ENCODE measurements around the gene MAPK14. TPM values are rescaled to one million over a fixed set of nuclear protein-coding genes. Genes with fewer than 3 reads are reported as not detected.

Gene MAPK14
- total RNA-seq, 1 experiment from 2014 or later, result 60.4 TPM

GRCh38 chr6:36075656-36076055, 48.0 kb downstream of the MAPK14 start:
- POLR2A ChIA-PET (ENCODE audit: unreplicated experiment), result interaction anchor here (0.8 kb wide), 1 partner anchor 18 kb away, joined by 8 read pairs; no protein-coding TSS in a partner anchor
- intact Hi-C loops (cut with micrococcal nuclease; ENCODE audit: unreplicated experiment), result no loop called here
- CTCF ChIA-PET, result no interaction called here
- Histone ChIP-seq H3K27ac (no peak overlapping the region), H3K27me3 (ENCODE audit: insufficient read depth, low read depth) (no peaks in the 10 kb centered on the region), H3F3A (ENCODE audit: insufficient read depth, low read depth) (peaks cover 8% of the 10 kb centered on the region; the same call in 1 of the 2 replicates), H3K9me3 (ENCODE audit: insufficient read depth, low read depth) (no peaks in the 10 kb centered on the region), H4K20me1 (ENCODE audit: insufficient read depth) (0 out of 2 replicates have a peak, but pooled peaks cover 7% of the 10 kb centered on the region), H3K4me1 (replicated peaks; ENCODE audit: insufficient read depth) (no peaks in the 10 kb centered on the region), H2AFZ (no peak overlapping the region), H3K9me2 (ENCODE audit: insufficient read depth) (no peaks in the 10 kb centered on the region), H3K4me2 (no peak overlapping the region), H3K4me3 (no peak overlapping the region), H3K36me3 (ENCODE audit: low read depth) (peaks cover 30% of the 10 kb centered on the region), H3K79me2 (ENCODE audit: low read depth) (peaks cover 20% of the 10 kb centered on the region)
- BruUV-seq (replicated peaks), result no TSS peak
- DNase-seq, result no peak
- TF ChIP-seq, protein P1, sequence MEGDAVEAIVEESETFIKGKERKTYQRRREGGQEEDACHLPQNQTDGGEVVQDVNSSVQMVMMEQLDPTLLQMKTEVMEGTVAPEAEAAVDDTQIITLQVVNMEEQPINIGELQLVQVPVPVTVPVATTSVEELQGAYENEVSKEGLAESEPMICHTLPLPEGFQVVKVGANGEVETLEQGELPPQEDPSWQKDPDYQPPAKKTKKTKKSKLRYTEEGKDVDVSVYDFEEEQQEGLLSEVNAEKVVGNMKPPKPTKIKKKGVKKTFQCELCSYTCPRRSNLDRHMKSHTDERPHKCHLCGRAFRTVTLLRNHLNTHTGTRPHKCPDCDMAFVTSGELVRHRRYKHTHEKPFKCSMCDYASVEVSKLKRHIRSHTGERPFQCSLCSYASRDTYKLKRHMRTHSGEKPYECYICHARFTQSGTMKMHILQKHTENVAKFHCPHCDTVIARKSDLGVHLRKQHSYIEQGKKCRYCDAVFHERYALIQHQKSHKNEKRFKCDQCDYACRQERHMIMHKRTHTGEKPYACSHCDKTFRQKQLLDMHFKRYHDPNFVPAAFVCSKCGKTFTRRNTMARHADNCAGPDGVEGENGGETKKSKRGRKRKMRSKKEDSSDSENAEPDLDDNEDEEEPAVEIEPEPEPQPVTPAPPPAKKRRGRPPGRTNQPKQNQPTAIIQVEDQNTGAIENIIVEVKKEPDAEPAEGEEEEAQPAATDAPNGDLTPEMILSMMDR (conservative IDR thresholded peaks at IDR 0.05), result 0 out of 2 replicates have a peak, but pooled peaks have one; percentile 28
- no peak for TF ChIP-seq EZH2 (IDR thresholded peaks at IDR 0.05; ENCODE audit: low read depth)

- peaks cover 8% of the 10 kb centered on the region; the same call in 1 of the 2 replicates for H3F3A ChIP-seq (ENCODE audit: insufficient read depth, low read depth)
- H3K9me3 ChIP-seq (ENCODE audit: insufficient read depth, low read depth), result no peaks in the 10 kb centered on the region
- ChIA-PET POLR2A (ENCODE audit: unreplicated experiment) (interaction anchor here (0.8 kb wide), 1 partner anchor 19 kb away, joined by 8 read pairs; no protein-coding TSS in a partner anchor), CTCF (no interaction called here)
- no peaks in the 10 kb centered on the region for H3K9me2 ChIP-seq (ENCODE audit: insufficient read depth)
- H3K4me2 ChIP-seq, result no peak overlapping the region
- H3K4me3 ChIP-seq, result no peak overlapping the region
- TF ChIP-seq EZH2 (IDR thresholded peaks at IDR 0.05; ENCODE audit: low read depth), result no peak
- TF ChIP-seq, protein P1 (conservative IDR thresholded peaks at IDR 0.05), result no peak
- H3K27ac ChIP-seq, result no peak overlapping the region
- H3K79me2 ChIP-seq (ENCODE audit: low read depth), result peaks cover 14% of the 10 kb centered on the region
- H2AFZ ChIP-seq, result no peak overlapping the region
- intact Hi-C loops (cut with micrococcal nuclease; ENCODE audit: unreplicated experiment), result no loop called here
- peaks cover 36% of the 10 kb centered on the region for H3K36me3 ChIP-seq (ENCODE audit: low read depth)
- 0 out of 2 replicates have a peak, but pooled peaks cover 7% of the 10 kb centered on the region for H4K20me1 ChIP-seq (ENCODE audit: insufficient read depth)
- H3K4me1 ChIP-seq (replicated peaks; ENCODE audit: insufficient read depth), result no peaks in the 10 kb centered on the region
- no peak for DNase-seq
- BruUV-seq (replicated peaks), result no TSS peak
- H3K27me3 ChIP-seq (ENCODE audit: insufficient read depth, low read depth), result no peaks in the 10 kb centered on the region
Measured at GRCh38 chr6:36076178-36077063, 48.8 kb downstream of the MAPK14 start.

- Histone ChIP-seq H3K4me2 (no peak overlapping the region), H3K27me3 (ENCODE audit: insufficient read depth, low read depth) (no peaks in the 10 kb centered on the region), H3K27ac (no peak overlapping the region), H3K4me3 (no peak overlapping the region), H3K9me2 (ENCODE audit: insufficient read depth) (no peaks in the 10 kb centered on the region), H3F3A (ENCODE audit: insufficient read depth, low read depth) (peaks cover 3% of the 10 kb centered on the region; the same call in 1 of the 2 replicates), H3K9me3 (ENCODE audit: insufficient read depth, low read depth) (no peaks in the 10 kb centered on the region; the same call in 1 of the 2 replicates), H3K79me2 (ENCODE audit: low read depth) (no peaks in the 10 kb centered on the region), H3K4me1 (replicated peaks; ENCODE audit: insufficient read depth) (no peaks in the 10 kb centered on the region), H2AFZ (no peak overlapping the region), H4K20me1 (ENCODE audit: insufficient read depth) (0 out of 2 replicates have a peak, but pooled peaks cover 7% of the 10 kb centered on the region), H3K36me3 (ENCODE audit: low read depth) (peaks cover 51% of the 10 kb centered on the region)
- no peak for DNase-seq
- no peak for TF ChIP-seq EZH2 (IDR thresholded peaks at IDR 0.05; ENCODE audit: low read depth)
- TF ChIP-seq, protein P1 (conservative IDR thresholded peaks at IDR 0.05), result no peak
- ChIA-PET CTCF (no interaction called here), POLR2A (ENCODE audit: unreplicated experiment) (no interaction called here)
- BruUV-seq (replicated peaks), result no TSS peak
- intact Hi-C loops (cut with micrococcal nuclease; ENCODE audit: unreplicated experiment), result no loop called here
Measured at GRCh38 chr6:36078159-36078558, 50.6 kb downstream of the MAPK14 start.

Measured in PC-9 (cell line).